ENCODE measurements around the gene EXOC3L2. TPM values are rescaled to one million over a fixed set of nuclear protein-coding genes. Genes with fewer than 3 reads are reported as not detected.

Gene EXOC3L2
- polyA plus RNA-seq, 1 of the 3 experiments (the other 2 are of a cell fraction), result 0.02 TPM

DNA sequence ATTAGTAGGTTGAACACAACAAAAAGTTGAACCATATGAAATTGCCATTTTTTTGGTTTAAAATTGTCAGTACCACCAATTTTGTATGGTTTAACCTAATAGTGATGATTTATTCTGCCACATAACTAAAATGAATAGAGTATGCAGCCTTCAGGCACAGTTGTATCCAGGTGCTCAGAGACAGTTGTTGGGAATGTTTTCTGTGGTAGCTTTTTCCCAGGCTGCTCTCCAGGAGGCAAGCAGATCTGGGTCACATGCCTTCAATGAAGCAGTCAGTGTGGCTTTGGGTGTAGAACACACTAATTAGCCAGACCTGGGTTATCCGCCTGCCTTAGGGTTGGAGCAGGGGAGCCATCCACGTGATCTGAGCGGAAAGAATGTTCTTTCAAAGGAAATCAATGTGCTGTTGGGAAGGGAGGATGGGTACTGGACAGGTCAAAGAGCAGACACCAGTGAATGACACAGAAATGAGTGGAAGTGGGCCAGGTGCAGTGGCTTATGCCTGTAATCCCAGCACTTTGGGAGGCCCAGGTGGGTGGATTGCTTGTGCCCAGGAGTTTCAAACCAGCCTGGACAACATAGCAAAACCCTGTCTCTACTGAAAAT, 34.5 kb upstream of the EXOC3L2 start:
- Histone ChIP-seq H3K4me2 (no peak overlapping the region), H3K9me2 (no peaks in the 10 kb centered on the region), H3K27ac (ENCODE audit: low read depth in 2 of 2, low read length in 1 of 2) (no peak overlapping the region), H3K4me3 (ENCODE audit: low read depth in 2 of 2, low read length in 1 of 2) (no peak overlapping the region), H3K9me3 (no peaks in the 10 kb centered on the region), H4K20me1 (ENCODE audit: insufficient read depth) (no peaks in the 10 kb centered on the region), H3K27me3 (ENCODE audit: insufficient read depth) (no peaks in the 10 kb centered on the region), H3F3A (replicated peaks; ENCODE audit: insufficient read depth) (no peaks in the 10 kb centered on the region), H3K9ac (no peak overlapping the region), H3K79me2 (ENCODE audit: insufficient read depth) (no peaks in the 10 kb centered on the region), H3K4me1 (ENCODE audit: control insufficient read depth in 1 of 2, insufficient read depth in 2 of 2, low read depth in 1 of 2, low read length in 1 of 2) (peaks cover 0 to 9% of the 10 kb centered on the region in 2 experiments; a peak in 2 of 4 replicates), H2AFZ (ENCODE audit: low read depth) (no peak overlapping the region), H3K36me3 (replicated peaks in 1 of 2; ENCODE audit: control insufficient read depth in 1 of 2, insufficient read depth in 2 of 2, low read length in 1 of 2) (peaks cover 9 to 19% of the 10 kb centered on the region in 2 experiments)
- CTCF ChIA-PET, result interaction anchor here (0.9 to 1.4 kb wide), 2 partner anchors 40 to 59 kb away, joined by 3 read pairs; no protein-coding TSS in a partner anchor
- POLR2A ChIA-PET, result no interaction called here
- no peak for DNase-seq
- 100% methylated on average over 3 of the region's 3 CpGs for WGBS (ENCODE audit: low lambda C conversion rate)
- TF ChIP-seq, protein P1, sequence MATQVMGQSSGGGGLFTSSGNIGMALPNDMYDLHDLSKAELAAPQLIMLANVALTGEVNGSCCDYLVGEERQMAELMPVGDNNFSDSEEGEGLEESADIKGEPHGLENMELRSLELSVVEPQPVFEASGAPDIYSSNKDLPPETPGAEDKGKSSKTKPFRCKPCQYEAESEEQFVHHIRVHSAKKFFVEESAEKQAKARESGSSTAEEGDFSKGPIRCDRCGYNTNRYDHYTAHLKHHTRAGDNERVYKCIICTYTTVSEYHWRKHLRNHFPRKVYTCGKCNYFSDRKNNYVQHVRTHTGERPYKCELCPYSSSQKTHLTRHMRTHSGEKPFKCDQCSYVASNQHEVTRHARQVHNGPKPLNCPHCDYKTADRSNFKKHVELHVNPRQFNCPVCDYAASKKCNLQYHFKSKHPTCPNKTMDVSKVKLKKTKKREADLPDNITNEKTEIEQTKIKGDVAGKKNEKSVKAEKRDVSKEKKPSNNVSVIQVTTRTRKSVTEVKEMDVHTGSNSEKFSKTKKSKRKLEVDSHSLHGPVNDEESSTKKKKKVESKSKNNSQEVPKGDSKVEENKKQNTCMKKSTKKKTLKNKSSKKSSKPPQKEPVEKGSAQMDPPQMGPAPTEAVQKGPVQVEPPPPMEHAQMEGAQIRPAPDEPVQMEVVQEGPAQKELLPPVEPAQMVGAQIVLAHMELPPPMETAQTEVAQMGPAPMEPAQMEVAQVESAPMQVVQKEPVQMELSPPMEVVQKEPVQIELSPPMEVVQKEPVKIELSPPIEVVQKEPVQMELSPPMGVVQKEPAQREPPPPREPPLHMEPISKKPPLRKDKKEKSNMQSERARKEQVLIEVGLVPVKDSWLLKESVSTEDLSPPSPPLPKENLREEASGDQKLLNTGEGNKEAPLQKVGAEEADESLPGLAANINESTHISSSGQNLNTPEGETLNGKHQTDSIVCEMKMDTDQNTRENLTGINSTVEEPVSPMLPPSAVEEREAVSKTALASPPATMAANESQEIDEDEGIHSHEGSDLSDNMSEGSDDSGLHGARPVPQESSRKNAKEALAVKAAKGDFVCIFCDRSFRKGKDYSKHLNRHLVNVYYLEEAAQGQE (IDR thresholded peaks at IDR 0.05; ENCODE audit: low read depth, low read length), result no peak
- no peak for TF ChIP-seq GATA2 (CRISPR knock-in tag; IDR thresholded peaks at IDR 0.05)
- TF ChIP-seq, protein P2, sequence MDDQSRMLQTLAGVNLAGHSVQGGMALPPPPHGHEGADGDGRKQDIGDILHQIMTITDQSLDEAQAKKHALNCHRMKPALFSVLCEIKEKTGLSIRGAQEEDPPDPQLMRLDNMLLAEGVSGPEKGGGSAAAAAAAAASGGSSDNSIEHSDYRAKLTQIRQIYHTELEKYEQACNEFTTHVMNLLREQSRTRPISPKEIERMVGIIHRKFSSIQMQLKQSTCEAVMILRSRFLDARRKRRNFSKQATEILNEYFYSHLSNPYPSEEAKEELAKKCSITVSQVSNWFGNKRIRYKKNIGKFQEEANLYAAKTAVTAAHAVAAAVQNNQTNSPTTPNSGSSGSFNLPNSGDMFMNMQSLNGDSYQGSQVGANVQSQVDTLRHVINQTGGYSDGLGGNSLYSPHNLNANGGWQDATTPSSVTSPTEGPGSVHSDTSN (IDR thresholded peaks at IDR 0.05), result no peak
- TF ChIP-seq TAF1 (IDR thresholded peaks at IDR 0.05; ENCODE audit: borderline replicate concordance, low read depth, low read length), result no peak
- TF ChIP-seq YY1 (IDR thresholded peaks at IDR 0.05; ENCODE audit: low read depth), result no peak
- no peak for TF ChIP-seq ELF1 (IDR thresholded peaks at IDR 0.05)
- no peak for TF ChIP-seq POLR2AphosphoS5 (IDR thresholded peaks at IDR 0.05; ENCODE audit: low read depth, low read length)
- TF ChIP-seq EP300 (IDR thresholded peaks at IDR 0.05; ENCODE audit: borderline replicate concordance in 1 of 2, low read depth in 1 of 2, low read length in 1 of 2), result no peak
- no peak for TF ChIP-seq FOSL2 (IDR thresholded peaks at IDR 0.05; ENCODE audit: borderline replicate concordance, low read depth)
- TF ChIP-seq, protein P3, sequence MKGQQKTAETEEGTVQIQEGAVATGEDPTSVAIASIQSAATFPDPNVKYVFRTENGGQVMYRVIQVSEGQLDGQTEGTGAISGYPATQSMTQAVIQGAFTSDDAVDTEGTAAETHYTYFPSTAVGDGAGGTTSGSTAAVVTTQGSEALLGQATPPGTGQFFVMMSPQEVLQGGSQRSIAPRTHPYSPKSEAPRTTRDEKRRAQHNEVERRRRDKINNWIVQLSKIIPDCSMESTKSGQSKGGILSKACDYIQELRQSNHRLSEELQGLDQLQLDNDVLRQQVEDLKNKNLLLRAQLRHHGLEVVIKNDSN (IDR thresholded peaks at IDR 0.05; ENCODE audit: borderline replicate concordance, low read depth), result no peak

DNA sequence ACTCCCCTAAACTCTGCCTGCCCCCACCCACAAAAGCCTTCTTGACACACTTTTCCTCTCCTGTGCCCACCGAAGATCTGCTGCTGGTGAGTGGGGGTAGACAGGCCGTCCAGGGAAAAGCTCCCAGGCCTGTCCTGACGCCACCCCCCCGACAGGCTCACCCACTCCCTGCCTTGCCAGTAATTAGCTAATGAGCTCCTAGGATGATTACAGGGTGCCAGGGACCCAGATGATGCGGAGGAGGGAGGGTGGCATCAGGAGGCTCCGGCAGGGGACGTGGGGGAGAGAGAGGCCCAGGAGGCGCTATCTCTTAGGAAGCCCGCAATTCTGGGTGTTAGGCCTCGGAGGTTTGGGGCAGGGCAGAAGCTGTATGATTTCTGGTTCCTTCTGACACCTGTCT, 32.9 kb upstream of the EXOC3L2 start:
- CTCF ChIA-PET, result interaction anchor here (1.0 kb wide), 1 partner anchor 28 kb away, joined by 3 read pairs; no protein-coding TSS in a partner anchor
- no peak for TF ChIP-seq FOSL2 (IDR thresholded peaks at IDR 0.05; ENCODE audit: borderline replicate concordance, low read depth)
- TF ChIP-seq YY1 (IDR thresholded peaks at IDR 0.05; ENCODE audit: low read depth), result no peak
- no peaks in the 10 kb centered on the region for H3K79me2 ChIP-seq (ENCODE audit: insufficient read depth)
- H4K20me1 ChIP-seq (ENCODE audit: insufficient read depth), result no peaks in the 10 kb centered on the region
- DNase-seq, result no peak
- no peak overlapping the region for H3K4me2 ChIP-seq
- H3K36me3 ChIP-seq (replicated peaks in 1 of 2; ENCODE audit: control insufficient read depth in 1 of 2, insufficient read depth in 2 of 2, low read length in 1 of 2), result peaks cover 10 to 14% of the 10 kb centered on the region in 2 experiments
- peaks cover 0 to 15% of the 10 kb centered on the region in 2 experiments; a peak in 2 of 4 replicates for H3K4me1 ChIP-seq (ENCODE audit: control insufficient read depth in 1 of 2, insufficient read depth in 2 of 2, low read depth in 1 of 2, low read length in 1 of 2)
- H3F3A ChIP-seq (replicated peaks; ENCODE audit: insufficient read depth), result no peaks in the 10 kb centered on the region
- POLR2A ChIA-PET, result no interaction called here
- H3K9me3 ChIP-seq, result no peaks in the 10 kb centered on the region
- no peaks in the 10 kb centered on the region for H3K27me3 ChIP-seq (ENCODE audit: insufficient read depth)
- H3K4me3 ChIP-seq (ENCODE audit: low read depth in 2 of 2, low read length in 1 of 2), result no peak overlapping the region
- H3K9me2 ChIP-seq, result no peaks in the 10 kb centered on the region
- no peak overlapping the region for H3K9ac ChIP-seq
- H3K27ac ChIP-seq (ENCODE audit: low read depth in 2 of 2, low read length in 1 of 2), result no peak overlapping the region
- 91% methylated on average over 10 of the region's 10 CpGs for WGBS (ENCODE audit: low lambda C conversion rate)
- no peak overlapping the region for H2AFZ ChIP-seq (ENCODE audit: low read depth)
